GM21526 (cell line): ENCODE data around the gene C1S.
"Not testable (repeated sequence)": the region's sequence is repeated elsewhere in the genome, so short reads cannot be mapped to it uniquely, and the experiment has no call there.

ENCODE experiments used
- ATAC-seq: cut with Tn5 transposase; IDR thresholded peaks from one replicate; pipeline ENCODE4 v1.9.1; 2021; ENCODE audit warnings: moderate library complexity; ENCODE audit not compliant: unreplicated experiment, low FRiP score

C1S gene

GRCh38 chr12:7060353-7060954 lies at the start of gene C1S:
TSS of gene C1S (plus strand) at chr12:7060718. CDS start at chr12:7061913, 1,195 bp downstream.
- ATAC-seq: no peak

GRCh38 chr12:7011398-7011797 lies 49.1 kb upstream of the C1S start:
- not testable (repeated sequence) for ATAC-seq

- no peak for ATAC-seq
Measured at GRCh38 chr12:7012024-7012607, 48.4 kb upstream of the C1S start.

GRCh38 chr12:7013101-7013500 lies 47.4 kb upstream of the C1S start:
- no peak for ATAC-seq

GRCh38 chr12:7015555-7016370 lies 44.8 kb upstream of the C1S start:
- no peak for ATAC-seq

GRCh38 chr12:7016958-7017571 lies 43.5 kb upstream of the C1S start:
- ATAC-seq: no peak

GRCh38 chr12:7017870-7018349 lies 42.6 kb upstream of the C1S start:
- peak; percentile 22 for ATAC-seq

- ATAC-seq: peak; percentile 92
Measured at GRCh38 chr12:7018350-7019042, 42.0 kb upstream of the C1S start, which contains the start of gene LPCAT3. TSS of gene LPCAT3 (minus strand) at chr12:7018476. CDS start at chr12:7018424, 52 bp downstream.

- no peak for ATAC-seq
Measured at GRCh38 chr12:7019043-7019569, 41.4 kb upstream of the C1S start.

GRCh38 chr12:7021956-7022355 lies 38.6 kb upstream of the C1S start:
- ATAC-seq: no peak

GRCh38 chr12:7023114-7023513 lies 37.4 kb upstream of the C1S start:
- ATAC-seq: no peak

- ATAC-seq: no peak
Measured at GRCh38 chr12:7026854-7027253, 33.7 kb upstream of the C1S start.

GRCh38 chr12:7031306-7031705 lies 29.2 kb upstream of the C1S start:
- no peak for ATAC-seq

- ATAC-seq: no peak
Measured at GRCh38 chr12:7032990-7033389, 27.5 kb upstream of the C1S start.

- ATAC-seq: no peak
Measured at GRCh38 chr12:7034464-7034863, 26.1 kb upstream of the C1S start.

- no peak for ATAC-seq
Measured at GRCh38 chr12:7035463-7035862, 25.1 kb upstream of the C1S start.

- not testable (repeated sequence) for ATAC-seq
Measured at GRCh38 chr12:7037411-7037810, 23.1 kb upstream of the C1S start.

- no peak for ATAC-seq
Measured at GRCh38 chr12:7038591-7038990, 21.9 kb upstream of the C1S start.

GRCh38 chr12:7039403-7039802 lies 21.1 kb upstream of the C1S start:
- ATAC-seq: no peak

GRCh38 chr12:7042842-7043241 lies 17.7 kb upstream of the C1S start:
- ATAC-seq: no peak
